ENCODE measurements around the gene VNN1.

The VNN1 gene

DNA sequence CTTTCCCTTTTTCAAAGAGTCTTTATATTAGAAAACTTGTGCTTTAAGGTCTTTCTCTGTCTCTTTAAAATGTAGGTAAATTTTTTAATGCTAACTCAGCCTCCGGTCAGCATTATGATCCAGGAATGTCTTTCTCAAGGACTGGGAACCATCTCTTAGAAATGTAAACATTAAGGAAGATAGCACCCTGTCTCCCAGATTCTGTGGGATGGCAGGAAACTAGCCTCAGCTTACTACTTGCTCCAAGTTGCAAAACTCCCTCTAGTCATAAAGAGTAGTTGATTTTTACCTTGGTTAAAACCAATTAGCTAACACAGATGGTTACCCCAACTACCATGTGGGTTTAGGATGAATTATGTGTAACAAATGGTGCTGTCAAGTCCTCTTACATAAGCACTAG, 50.2 kb downstream of the VNN1 start:
- Histone ChIP-seq H3K9me2 (replicated peaks; ENCODE audit: low read depth, low read length) (no peaks in the 10 kb centered on the region), H3K4me1 (ENCODE audit: insufficient read depth, low read length, poor library complexity, severe bottlenecking) (no peaks in the 10 kb centered on the region), H3K4me3 (ENCODE audit: low read length, poor library complexity, severe bottlenecking) (no peak overlapping the region), H3K9ac (ENCODE audit: low read depth, low read length, poor library complexity, severe bottlenecking) (no peak overlapping the region), H4K20me1 (ENCODE audit: insufficient read depth, low read length, poor library complexity, severe bottlenecking) (no peaks in the 10 kb centered on the region), H3K9me3 (ENCODE audit: insufficient read depth, low read depth, low read length) (no peaks in the 10 kb centered on the region), H3F3A (ENCODE audit: low read depth) (no peaks in the 10 kb centered on the region), H3K79me2 (ENCODE audit: insufficient read depth, low read length) (no peaks in the 10 kb centered on the region), H3K36me3 (ENCODE audit: insufficient read depth, low read length) (no peaks in the 10 kb centered on the region), H3K4me2 (ENCODE audit: low read depth, low read length, poor library complexity, severe bottlenecking) (no peak overlapping the region), H3K27me3 (ENCODE audit: insufficient read depth, low read length, poor library complexity, severe bottlenecking) (no peaks in the 10 kb centered on the region), H2AFZ (ENCODE audit: low read length) (no peak overlapping the region)
- no peak for TF ChIP-seq CTCF (conservative IDR thresholded peaks at IDR 0.05; ENCODE audit: low read length)
- no peak for TF ChIP-seq EZH2phosphoT487 (IDR thresholded peaks at IDR 0.05; ENCODE audit: borderline replicate concordance)

DNA sequence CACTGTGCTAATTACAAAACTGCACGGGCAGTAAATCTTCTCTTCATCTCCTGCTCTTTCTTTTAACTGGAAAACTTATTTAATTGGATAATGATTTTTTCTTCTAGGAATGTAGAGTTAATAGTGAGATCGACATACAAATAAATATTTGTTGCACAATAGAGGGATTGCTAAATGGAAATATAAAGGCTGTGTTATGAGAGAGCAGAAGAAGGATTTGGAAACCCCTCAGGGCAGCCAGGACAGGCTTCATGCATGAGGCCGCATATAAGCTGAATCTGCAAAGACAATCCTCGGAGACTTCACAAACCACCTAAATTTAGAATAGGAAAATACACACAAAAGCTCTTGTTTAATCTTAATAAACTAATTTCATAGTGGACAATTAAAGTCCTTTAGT, 51.9 kb downstream of the VNN1 start:
- no peak overlapping the region for H3K4me2 ChIP-seq (ENCODE audit: low read depth, low read length, poor library complexity, severe bottlenecking)
- H3K4me3 ChIP-seq (ENCODE audit: low read length, poor library complexity, severe bottlenecking) = no peak overlapping the region
- peaks cover 4% of the 10 kb centered on the region for H3K4me1 ChIP-seq (ENCODE audit: insufficient read depth, low read length, poor library complexity, severe bottlenecking)
- H3K27me3 ChIP-seq (ENCODE audit: insufficient read depth, low read length, poor library complexity, severe bottlenecking) = no peaks in the 10 kb centered on the region
- H2AFZ ChIP-seq (ENCODE audit: low read length) = no peak overlapping the region
- H3K36me3 ChIP-seq (ENCODE audit: insufficient read depth, low read length) = no peaks in the 10 kb centered on the region
- no peaks in the 10 kb centered on the region for H3K9me2 ChIP-seq (replicated peaks; ENCODE audit: low read depth, low read length)
- H3K9ac ChIP-seq (ENCODE audit: low read depth, low read length, poor library complexity, severe bottlenecking) = no peak overlapping the region
- no peaks in the 10 kb centered on the region for H3F3A ChIP-seq (ENCODE audit: low read depth)
- no peaks in the 10 kb centered on the region for H3K79me2 ChIP-seq (ENCODE audit: insufficient read depth, low read length)
- H4K20me1 ChIP-seq (ENCODE audit: insufficient read depth, low read length, poor library complexity, severe bottlenecking) = no peaks in the 10 kb centered on the region
- H3K9me3 ChIP-seq (ENCODE audit: insufficient read depth, low read depth, low read length) = no peaks in the 10 kb centered on the region
- no peak for TF ChIP-seq CTCF (conservative IDR thresholded peaks at IDR 0.05; ENCODE audit: low read length)
- TF ChIP-seq EZH2phosphoT487 (IDR thresholded peaks at IDR 0.05; ENCODE audit: borderline replicate concordance) = no peak

GRCh38 chr6:132659082-132659481, 54.8 kb downstream of the VNN1 start, which contains the start of gene TAAR1:
Gene TAAR1, minus strand, starts transcription at chr6:132659182. Its CDS starts 13,179 bp downstream, at chr6:132646003.
- no peaks in the 10 kb centered on the region for H4K20me1 ChIP-seq (ENCODE audit: insufficient read depth, low read length, poor library complexity, severe bottlenecking)
- TF ChIP-seq CTCF (conservative IDR thresholded peaks at IDR 0.05; ENCODE audit: low read length) (no peak), EZH2phosphoT487 (IDR thresholded peaks at IDR 0.05; ENCODE audit: borderline replicate concordance) (no peak)
- no peak within 1 kb of the TSS for H3K4me2 ChIP-seq (ENCODE audit: low read depth, low read length, poor library complexity, severe bottlenecking)
- H3K9ac ChIP-seq (ENCODE audit: low read depth, low read length, poor library complexity, severe bottlenecking) = no peak within 1 kb of the TSS
- no peaks in the 10 kb centered on the region for H3F3A ChIP-seq (ENCODE audit: low read depth)
- no peak within 1 kb of the TSS; the same call in 1 of the 2 replicates for H2AFZ ChIP-seq (ENCODE audit: low read length)
- H3K79me2 ChIP-seq (ENCODE audit: insufficient read depth, low read length) = no peaks in the 10 kb centered on the region
- H3K4me3 ChIP-seq (ENCODE audit: low read length, poor library complexity, severe bottlenecking) = no peak within 1 kb of the TSS
- no peaks in the 10 kb centered on the region for H3K9me3 ChIP-seq (ENCODE audit: insufficient read depth, low read depth, low read length)
- H3K36me3 ChIP-seq (ENCODE audit: insufficient read depth, low read length) = no peaks in the 10 kb centered on the region
- no peaks in the 10 kb centered on the region for H3K9me2 ChIP-seq (replicated peaks; ENCODE audit: low read depth, low read length)
- H3K27me3 ChIP-seq (ENCODE audit: insufficient read depth, low read length, poor library complexity, severe bottlenecking) = no peaks in the 10 kb centered on the region
- H3K4me1 ChIP-seq (ENCODE audit: insufficient read depth, low read length, poor library complexity, severe bottlenecking) = peaks cover 10% of the 10 kb centered on the region
